GM18951 (cell line): ENCODE measurements around the gene SHC3.

ENCODE experiments used
- POLR2A ChIP-seq: IDR thresholded peaks from 4 replicates; pipeline ENCODE4 v1.6.1; 2011; ENCODE audit warnings: mild to moderate bottlenecking; ENCODE audit not compliant: insufficient read length, insufficient read depth; ENCODE audit errors: extremely low read depth
- in situ Hi-C: fragments of 300-500 bp; cut with MboI; formaldehyde crosslinking; loops from one replicate; pipeline ENCODE4 v1.12.0; 2022; ENCODE audit warnings: low sequenced_read_pairs, mixed read lengths, inconsistent platforms; ENCODE audit not compliant: unreplicated experiment

Gene SHC3

GRCh38 chr9:89006996-89007967 is 171.3 kb downstream of the SHC3 start:
- no peak for TF ChIP-seq POLR2A
- in situ Hi-C loops: no loop called here

GRCh38 chr9:89006267-89006666 is 172.4 kb downstream of the SHC3 start:
- no peak for TF ChIP-seq POLR2A
- in situ Hi-C loops: no loop called here

- in situ Hi-C loops: no loop called here
- TF ChIP-seq POLR2A: no peak
These were observed 173.3 kb downstream of the SHC3 start for GRCh38 chr9:89005323-89005722.

GRCh38 chr9:89002987-89003386 is 175.6 kb downstream of the SHC3 start:
- in situ Hi-C loops: no loop called here
- TF ChIP-seq POLR2A: no peak

GRCh38 chr9:89001917-89002540 is 176.6 kb downstream of the SHC3 start:
- TF ChIP-seq POLR2A: no peak
- in situ Hi-C loops: no loop called here

GRCh38 chr9:89000973-89001916 is 177.4 kb downstream of the SHC3 start:
- in situ Hi-C loops: no loop called here
- no peak for TF ChIP-seq POLR2A

- in situ Hi-C loops: no loop called here
- TF ChIP-seq POLR2A: no peak
These were observed 178.2 kb downstream of the SHC3 start for GRCh38 chr9:89000371-89000781.

GRCh38 chr9:88998911-88999310 is 179.7 kb downstream of the SHC3 start:
- in situ Hi-C loops: loop anchor here (10.0 kb wide), 1 partner anchor 394 kb away; no protein-coding TSS in a partner anchor
- TF ChIP-seq POLR2A: no peak

- in situ Hi-C loops: loop anchor here (10.0 kb wide), 1 partner anchor 394 kb away; no protein-coding TSS in a partner anchor
- TF ChIP-seq POLR2A: no peak
These were observed 180.1 kb downstream of the SHC3 start for GRCh38 chr9:88998503-88998902.

GRCh38 chr9:88997646-88998045 is 181.0 kb downstream of the SHC3 start:
- TF ChIP-seq POLR2A: no peak
- in situ Hi-C loops: loop anchor here (10.0 kb wide), 1 partner anchor 393 kb away; no protein-coding TSS in a partner anchor

GRCh38 chr9:88996921-88997235 is 181.7 kb downstream of the SHC3 start:
- in situ Hi-C loops: loop anchor here (10.0 kb wide), 1 partner anchor 392 kb away; no protein-coding TSS in a partner anchor
- no peak for TF ChIP-seq POLR2A

- TF ChIP-seq POLR2A: no peak
- in situ Hi-C loops: loop anchor here (10.0 kb wide), 1 partner anchor 391 kb away; no protein-coding TSS in a partner anchor
These were observed 182.3 kb downstream of the SHC3 start for GRCh38 chr9:88996046-88996920.
